Mucosa of gallbladder (tissue), 1 donor: ENCODE data around the gene RPS6KB2. TPM values are rescaled to one million over a fixed set of nuclear protein-coding genes. Genes with fewer than 3 reads are reported as not detected.
A peak's percentile ranks its signal among the peaks of the same experiment; 100 is the strongest.
"Not testable (repeated sequence)": the region's sequence is repeated elsewhere in the genome, so short reads cannot be mapped to it uniquely, and the experiment has no call there.

Source experiments
- DNase-seq: peaks from one replicate; pipeline ENCODE4 v3.0.0-alpha.2; 2020; ENCODE audit warnings: low spot score
- total RNA-seq: library from RNA; stranded (reverse); gene quantifications from one replicate; pipeline ENCODE4 v1.2.1, GENCODE V29; 2021
- donor health status: DM: no; HTN: no; CAD: no.

RPS6KB2 gene
- total RNA-seq, 1 donor from 2014 or later, result 39.7 TPM

GRCh38 chr11:67466962-67467771, 38.9 kb downstream of the RPS6KB2 start:
- no peak for DNase-seq

GRCh38 chr11:67468056-67468455, 39.8 kb downstream of the RPS6KB2 start:
- peak; percentile 80 for DNase-seq

- DNase-seq, result no peak
These were observed 40.1 kb downstream of the RPS6KB2 start for GRCh38 chr11:67468456-67468758.

- peak; percentile 92 for DNase-seq
These were observed 40.6 kb downstream of the RPS6KB2 start, which contains the start of gene TMEM134 for GRCh38 chr11:67468759-67469507. TSS of gene TMEM134 (minus strand) at chr11:67469251. CDS start at chr11:67469192, 59 bp downstream.

GRCh38 chr11:67469508-67469811, 41.2 kb downstream of the RPS6KB2 start:
- no peak for DNase-seq

GRCh38 chr11:67470337-67471002, 42.2 kb downstream of the RPS6KB2 start:
- DNase-seq, result no peak

- no peak for DNase-seq
These were observed 44.6 kb downstream of the RPS6KB2 start for GRCh38 chr11:67472882-67473281.

GRCh38 chr11:67476692-67477091, 48.4 kb downstream of the RPS6KB2 start:
- DNase-seq, result not testable (repeated sequence)

GRCh38 chr11:67477344-67478050, 49.2 kb downstream of the RPS6KB2 start:
- not testable (repeated sequence) for DNase-seq

GRCh38 chr11:67482275-67482826, 54.1 kb downstream of the RPS6KB2 start:
- DNase-seq, result no peak

GRCh38 chr11:67482827-67483798, 54.8 kb downstream of the RPS6KB2 start, which contains the start of gene AIP:
TSS of gene AIP (plus strand) at chr11:67483026. CDS start at chr11:67483159, 133 bp downstream.
- DNase-seq, result peak; percentile 99

- no peak for DNase-seq
These were observed 55.8 kb downstream of the RPS6KB2 start for GRCh38 chr11:67483831-67484665.

GRCh38 chr11:67484847-67485311, 56.6 kb downstream of the RPS6KB2 start:
- no peak for DNase-seq

Other genes with a start within 250 kb of the RPS6KB2 start
- 86.1 TPM for gene GRK2, start 162.0 kb upstream of the RPS6KB2 start, total RNA-seq
- 80.5 TPM for gene ANKRD13D, start 139.2 kb upstream of the RPS6KB2 start, total RNA-seq
- 107 TPM for gene SSH3, start 125.0 kb upstream of the RPS6KB2 start, total RNA-seq
- 87.5 TPM for gene POLD4, start 74.9 kb upstream of the RPS6KB2 start, total RNA-seq
- 4.0 TPM for gene CLCF1, start 54.9 kb upstream of the RPS6KB2 start, total RNA-seq
- 45.0 TPM for gene RAD9A, start 36.5 kb upstream of the RPS6KB2 start, total RNA-seq
- 140 TPM for gene PPP1CA, start 26.6 kb upstream of the RPS6KB2 start, total RNA-seq
- 10.6 TPM for gene TBC1D10C, start 24.4 kb upstream of the RPS6KB2 start, total RNA-seq
- gene CARNS1, start 12.8 kb upstream of the RPS6KB2 start, total RNA-seq, result 78.4 TPM
- 14.7 TPM for gene PTPRCAP, start 9.2 kb downstream of the RPS6KB2 start, total RNA-seq
- 181 TPM for gene CORO1B, start 15.0 kb downstream of the RPS6KB2 start, total RNA-seq
- not detected for gene GPR152, start 24.2 kb downstream of the RPS6KB2 start, total RNA-seq
- 3.8 TPM for gene CABP4, start 26.9 kb downstream of the RPS6KB2 start, total RNA-seq
- gene TMEM134, start 40.8 kb downstream of the RPS6KB2 start, total RNA-seq, result 75.1 TPM
- gene AIP, start 54.5 kb downstream of the RPS6KB2 start, total RNA-seq, result 94.2 TPM
- gene PITPNM1, start 76.9 kb downstream of the RPS6KB2 start, total RNA-seq, result 51.0 TPM
- 95.5 TPM for gene CDK2AP2, start 79.7 kb downstream of the RPS6KB2 start, total RNA-seq
- gene CABP2, start 95.0 kb downstream of the RPS6KB2 start, total RNA-seq, result not detected
- 1,142 TPM for gene GSTP1, start 155.3 kb downstream of the RPS6KB2 start, total RNA-seq
- 202 TPM for gene NDUFV1, start 178.4 kb downstream of the RPS6KB2 start, total RNA-seq
- gene NUDT8, start 201.4 kb downstream of the RPS6KB2 start, total RNA-seq, result 17.8 TPM
- gene TBX10, start 211.3 kb downstream of the RPS6KB2 start, total RNA-seq, result 0.14 TPM
- 16.0 TPM for gene ACY3, start 222.2 kb downstream of the RPS6KB2 start, total RNA-seq
- 0.63 TPM for gene ALDH3B2, start 246.1 kb downstream of the RPS6KB2 start, total RNA-seq